Kidney (tissue), 14 donors: ENCODE results near the gene SUMO3. TPM values are rescaled to one million over a fixed set of nuclear protein-coding genes. Genes with fewer than 3 reads are reported as not detected.

Source experiments
- DNase-seq, 5 donors: peaks; one replicate each; pipeline ENCODE4 v3.0.0-alpha.2; 2013 to 2020
- FAIRE-seq: peaks from 2 replicates; lab custom pipeline; 2012; peaks lifted over from hg19 to GRCh38; lab: Jason Lieb, UNC
- H3K27ac ChIP-seq, 2 donors: one replicate each; pipeline ENCODE4 v1.7.0; 2013; ENCODE audit warnings: low read depth in 2 of 2, low read length in 2 of 2, inconsistent platforms in 1 of 2
- H3K27me3 ChIP-seq: one replicate; pipeline ENCODE4 v1.7.1; 2013; ENCODE audit warnings: low read length, inconsistent platforms; ENCODE audit not compliant: control insufficient read depth, insufficient read depth
- H3K36me3 ChIP-seq, 3 donors: one replicate each; pipeline versions ENCODE4 v1.7.0 to v1.7.1; 2013; ENCODE audit warnings: low read length in 3 of 3, control low read depth in 1 of 3, inconsistent platforms in 1 of 3; ENCODE audit not compliant: insufficient read depth in 3 of 3, control insufficient read depth in 2 of 3
- H3K4me1 ChIP-seq, 3 donors: one replicate each; pipeline versions ENCODE4 v1.7.0 to v1.7.1; 2013; ENCODE audit warnings: low read length in 3 of 3, inconsistent platforms in 1 of 3, low read depth in 1 of 3; ENCODE audit not compliant: control insufficient read depth in 2 of 3, insufficient read depth in 2 of 3
- H3K4me3 ChIP-seq, 3 donors: one replicate each; pipeline versions ENCODE4 v1.7.0 to v1.8.1; 2013; ENCODE audit warnings: low read length in 3 of 3, control low read depth in 1 of 3, inconsistent platforms in 1 of 3
- H3K9ac ChIP-seq, 3 donors: one replicate each; pipeline versions ENCODE4 v1.7.0 to v1.7.1; 2013; ENCODE audit warnings: low read length in 3 of 3, control low read depth in 1 of 3, inconsistent platforms in 1 of 3
- H3K9me3 ChIP-seq, 3 donors: one replicate each; pipeline versions ENCODE4 v1.7.0 to v1.7.1; 2013; ENCODE audit warnings: low read length in 3 of 3, control low read depth in 1 of 3, inconsistent platforms in 1 of 3; ENCODE audit not compliant: control insufficient read depth in 2 of 3, insufficient read depth in 1 of 3
- intact Hi-C: fragments of 100-400 bp; cut with DNase I; formaldehyde crosslinking; loops from one replicate; pipeline ENCODE4 v1.11.1; 2022
- polyA plus RNA-seq: library from polyadenylated mRNA; stranded (reverse); fragments of 350-450 nt; fragmentation: Illumina TruSeq; extraction: RNeasy Lipid Tissue Mini Kit (QIAGEN cat#74804); gene quantifications from one replicate; pipeline ENCODE4 v1.2.3, GENCODE V29; 2014; ENCODE audit warnings: low read depth, low replicate concordance; ENCODE audit not compliant: insufficient read depth
- total RNA-seq: library from RNA; stranded (reverse); fragmentation: NEBNext Ultra II Directional; extraction: Animal tissue kit (Norgen Biotek cat#: 25700); gene quantifications from one replicate; pipeline ENCODE4 v1.2.1, GENCODE V29; 2021
- TF ChIP-seq, protein P1 (sequence below): IDR thresholded peaks from 3 replicates; pipeline ENCODE4 v1.5.1; 2012; ENCODE audit warnings: mild to moderate bottlenecking, moderate library complexity, borderline replicate concordance; ENCODE audit not compliant: insufficient read depth; ENCODE audit errors: extremely low read depth
- donor health status: control.
- donor health status: control.
- donor health status: control.
- donor health status: control.
- donor health status: control.
- donor health status: DM: yes; HTN: yes; CAD: no.
- donor health status: Normal renal cell carcinoma (clear cell type).

SUMO3 gene
- total and polyA plus RNA-seq, 2 donors from 2014 or later = 88.6 to 89.9 TPM

GRCh38 chr21:44797775-44798174, 20.1 kb downstream of the SUMO3 start:
- Histone ChIP-seq H3K4me1 (peaks cover 0 to 21% (median 19%) of the 10 kb centered on the region in 3 donors), H3K27ac (no peak overlapping the region), H3K9me3 (no peaks in the 10 kb centered on the region), H3K27me3 (no peaks in the 10 kb centered on the region), H3K9ac (no peak overlapping the region), H3K36me3 (peaks cover 0 to 7% (median 0%) of the 10 kb centered on the region in 3 donors), H3K4me3 (no peak overlapping the region)
- no peak for FAIRE-seq
- intact Hi-C loops = no loop called here
- no peak for DNase-seq
- TF ChIP-seq, protein P1, sequence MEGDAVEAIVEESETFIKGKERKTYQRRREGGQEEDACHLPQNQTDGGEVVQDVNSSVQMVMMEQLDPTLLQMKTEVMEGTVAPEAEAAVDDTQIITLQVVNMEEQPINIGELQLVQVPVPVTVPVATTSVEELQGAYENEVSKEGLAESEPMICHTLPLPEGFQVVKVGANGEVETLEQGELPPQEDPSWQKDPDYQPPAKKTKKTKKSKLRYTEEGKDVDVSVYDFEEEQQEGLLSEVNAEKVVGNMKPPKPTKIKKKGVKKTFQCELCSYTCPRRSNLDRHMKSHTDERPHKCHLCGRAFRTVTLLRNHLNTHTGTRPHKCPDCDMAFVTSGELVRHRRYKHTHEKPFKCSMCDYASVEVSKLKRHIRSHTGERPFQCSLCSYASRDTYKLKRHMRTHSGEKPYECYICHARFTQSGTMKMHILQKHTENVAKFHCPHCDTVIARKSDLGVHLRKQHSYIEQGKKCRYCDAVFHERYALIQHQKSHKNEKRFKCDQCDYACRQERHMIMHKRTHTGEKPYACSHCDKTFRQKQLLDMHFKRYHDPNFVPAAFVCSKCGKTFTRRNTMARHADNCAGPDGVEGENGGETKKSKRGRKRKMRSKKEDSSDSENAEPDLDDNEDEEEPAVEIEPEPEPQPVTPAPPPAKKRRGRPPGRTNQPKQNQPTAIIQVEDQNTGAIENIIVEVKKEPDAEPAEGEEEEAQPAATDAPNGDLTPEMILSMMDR = no peak

- peaks cover 0 to 7% (median 0%) of the 10 kb centered on the region in 3 donors for H3K36me3 ChIP-seq
- no peak overlapping the region for H3K9ac ChIP-seq
- no peak overlapping the region for H3K4me3 ChIP-seq
- FAIRE-seq (no peak), DNase-seq (no peak)
- no peaks in the 10 kb centered on the region for H3K27me3 ChIP-seq
- H3K9me3 ChIP-seq = no peaks in the 10 kb centered on the region
- intact Hi-C loops = no loop called here
- peaks cover 0 to 15% (median 14%) of the 10 kb centered on the region in 3 donors for H3K4me1 ChIP-seq
- TF ChIP-seq, protein P1 = no peak
- no peak overlapping the region for H3K27ac ChIP-seq
These were observed 22.5 kb downstream of the SUMO3 start for GRCh38 chr21:44795342-44795741.

GRCh38 chr21:44793592-44794374, 24.1 kb downstream of the SUMO3 start:
- TF ChIP-seq, protein P1 = no peak
- Histone ChIP-seq H3K36me3 (peaks cover 0 to 3% (median 0%) of the 10 kb centered on the region in 3 donors), H3K9ac (no peak overlapping the region), H3K27me3 (no peaks in the 10 kb centered on the region), H3K9me3 (no peaks in the 10 kb centered on the region), H3K4me3 (no peak overlapping the region), H3K27ac (no peak overlapping the region), H3K4me1 (peaks cover 0 to 10% (median 4%) of the 10 kb centered on the region in 3 donors)
- intact Hi-C loops = no loop called here
- DNase-seq (no peak), FAIRE-seq (no peak)
